IMR-90 (cell line): Measurements from ENCODE around the gene ZNF618. TPM values are rescaled to one million over a fixed set of nuclear protein-coding genes. Genes with fewer than 3 reads are reported as not detected.

Experiments
- ATAC-seq: fragments of 200-7000 bp; cut with Tn5 transposase; 2 replicates; pipeline ENCODE4 v1.9.1; 2020; ENCODE audit warnings: low read depth, mild to moderate bottlenecking, moderate library complexity
- BruUV-seq: library from RNA; stranded (reverse); fragments of 400-500 nt; replicated peaks from 2 replicates; lab custom pipeline; 2021; lab: Mats Ljungman, UMichigan
- CTCF ChIA-PET: fragments of 300-600 bp; formaldehyde crosslinking; extraction: SDS; loops from one replicate; lab custom pipeline; 2021; ENCODE audit warnings: antibody characterized with exemption; lab: Yijun Ruan, JAX
- POLR2A ChIA-PET: fragments of 300-600 bp; sonication (Branson Sonifier 250); formaldehyde crosslinking; loops from one replicate; lab custom pipeline; 2022; ENCODE audit warnings: antibody characterized with exemption; ENCODE audit not compliant: unreplicated experiment; lab: Charles Lee
- DNase-seq: peaks from one replicate; pipeline ENCODE4 v3.0.0; 2013
- H2AFZ ChIP-seq: replicated peaks from 2 replicates; pipeline ENCODE3; 2013; ENCODE audit warnings: low read length, mild to moderate bottlenecking; ENCODE audit not compliant: poor library complexity
- H2AK5ac ChIP-seq: 2 replicates; pipeline ENCODE4 v1.6.1; 2013; ENCODE audit warnings: low read depth, low read length, inconsistent platforms
- H2AK9ac ChIP-seq: replicated peaks from 2 replicates; pipeline ENCODE3; 2013; ENCODE audit warnings: mild to moderate bottlenecking, low read depth, low read length, moderate library complexity; ENCODE audit not compliant: poor library complexity
- H2BK120ac ChIP-seq: 2 replicates; pipeline ENCODE4 v1.6.1; 2013; ENCODE audit warnings: low read depth, low read length, inconsistent platforms
- H2BK15ac ChIP-seq: 3 replicates; pipeline ENCODE4 v1.6.1; 2013; ENCODE audit warnings: low read depth, low read length, inconsistent platforms
- H2BK20ac ChIP-seq: 2 replicates; pipeline ENCODE4 v1.6.1; 2013; ENCODE audit warnings: low read depth, mild to moderate bottlenecking, inconsistent platforms, low read length, moderate library complexity
- H2BK5ac ChIP-seq: 2 replicates; pipeline ENCODE4 v1.6.1; 2013; ENCODE audit warnings: mild to moderate bottlenecking, low read depth, low read length, inconsistent platforms; ENCODE audit not compliant: poor library complexity, severe bottlenecking
- H3K14ac ChIP-seq: replicated peaks from 2 replicates; pipeline ENCODE4 v1.6.1; 2013; ENCODE audit warnings: low read depth, low read length, inconsistent platforms
- H3K18ac ChIP-seq: 2 replicates; pipeline ENCODE4 v1.6.1; 2013; ENCODE audit warnings: low read depth, low read length, control low read depth
- H3K23ac ChIP-seq: 2 replicates; pipeline ENCODE4 v1.6.1; 2013; ENCODE audit warnings: low read depth, low read length, inconsistent platforms
- H3K27ac ChIP-seq: 2 replicates; pipeline ENCODE4 v1.5.1; 2013; ENCODE audit warnings: mild to moderate bottlenecking, control low read depth, low read length; ENCODE audit not compliant: insufficient read depth
- H3K27me3 ChIP-seq: 2 replicates; pipeline ENCODE4 v1.6.1; 2013; ENCODE audit warnings: low read length; ENCODE audit not compliant: control insufficient read depth, insufficient read depth
- H3K36me3 ChIP-seq: 2 replicates; pipeline ENCODE4 v1.6.1; 2013; ENCODE audit warnings: low read length, mixed read lengths; ENCODE audit not compliant: control insufficient read depth, insufficient read depth
- H3K4ac ChIP-seq: 2 replicates; pipeline ENCODE4 v1.6.1; 2013; ENCODE audit warnings: low read depth, low read length, inconsistent platforms
- H3K4me1 ChIP-seq: 2 replicates; pipeline ENCODE4 v1.6.1; 2013; ENCODE audit warnings: low read length, mixed read lengths; ENCODE audit not compliant: control insufficient read depth, insufficient read depth
- H3K4me2 ChIP-seq: 2 replicates; pipeline ENCODE4 v1.6.1; 2013; ENCODE audit warnings: low read depth, mild to moderate bottlenecking, control low read depth, low read length, moderate library complexity
- H3K4me3 ChIP-seq: 2 replicates; pipeline ENCODE4 v1.5.1; 2013; ENCODE audit warnings: low read depth, mild to moderate bottlenecking, control low read depth, low read length, moderate library complexity; ENCODE audit not compliant: insufficient read depth
- H3K56ac ChIP-seq: 2 replicates; pipeline ENCODE4 v1.6.1; 2013; ENCODE audit warnings: low read length, inconsistent platforms; ENCODE audit not compliant: insufficient read depth; ENCODE audit errors: extremely low read depth
- H3K79me1 ChIP-seq, 2 experiments: 2 replicates each; pipeline ENCODE4 v1.6.1; 2013; ENCODE audit warnings: low read length in 2 of 2, inconsistent platforms in 1 of 2, low read depth in 1 of 2
- H3K9ac ChIP-seq: 2 replicates; pipeline ENCODE4 v1.6.1; 2013; ENCODE audit warnings: low read depth, low read length, control low read depth
- H3K9me1 ChIP-seq: 2 replicates; pipeline ENCODE4 v1.6.1; 2013; ENCODE audit warnings: low read length, inconsistent platforms; ENCODE audit not compliant: insufficient read depth
- H3K9me3 ChIP-seq: 2 replicates; pipeline ENCODE4 v1.6.1; 2013; ENCODE audit warnings: low read length; ENCODE audit not compliant: control insufficient read depth, insufficient read depth
- H4K20me1 ChIP-seq: 2 replicates; pipeline ENCODE4 v1.6.1; 2013; ENCODE audit warnings: low read length, inconsistent platforms; ENCODE audit not compliant: insufficient read depth
- H4K5ac ChIP-seq: 2 replicates; pipeline ENCODE4 v1.6.1; 2013; ENCODE audit warnings: mild to moderate bottlenecking, low read depth, low read length, control low read depth
- H4K8ac ChIP-seq, 2 experiments: 2 replicates each; pipeline ENCODE4 v1.6.1; 2013; ENCODE audit warnings: low read depth in 2 of 2, low read length in 2 of 2, control low read depth in 1 of 2, inconsistent platforms in 1 of 2
- H4K91ac ChIP-seq: 2 replicates; pipeline ENCODE4 v1.6.1; 2013; ENCODE audit warnings: low read depth, low read length, inconsistent platforms; ENCODE audit not compliant: insufficient read depth
- BHLHE40 ChIP-seq: fragments of 150-350 bp; IDR thresholded peaks from 2 replicates; pipeline ENCODE4 v1.6.1; 2016; ENCODE audit warnings: mild to moderate bottlenecking, low read depth, low read length
- CEBPB ChIP-seq: IDR thresholded peaks from 2 replicates; pipeline ENCODE4 v1.6.1; 2012; ENCODE audit warnings: low read depth, low read length, improper control_type of control experiment
- CHD1 ChIP-seq: IDR thresholded peaks from 2 replicates; pipeline ENCODE4 v1.6.1; 2012; ENCODE audit warnings: low read depth, low read length, improper control_type of control experiment
- CTCF ChIP-seq: conservative IDR thresholded peaks from 2 replicates; pipeline ENCODE4 v1.5.1; 2012; ENCODE audit warnings: mild to moderate bottlenecking, low read depth, low read length, improper control_type of control experiment
- ELK1 ChIP-seq: fragments of 150-350 bp; IDR thresholded peaks from 2 replicates; pipeline ENCODE4 v1.6.1; 2016; ENCODE audit warnings: low read depth, mild to moderate bottlenecking, low read length, moderate library complexity, borderline replicate concordance
- FOS ChIP-seq: fragments of 150-350 bp; IDR thresholded peaks from 2 replicates; pipeline ENCODE4 v1.6.1; 2016; ENCODE audit warnings: low read depth, low read length
- MAFK ChIP-seq: IDR thresholded peaks from 2 replicates; pipeline ENCODE4 v1.6.1; 2012; ENCODE audit warnings: low read depth, low read length, improper control_type of control experiment
- MAZ ChIP-seq: IDR thresholded peaks from 2 replicates; pipeline ENCODE4 v1.6.1; 2012; ENCODE audit warnings: low read depth, mild to moderate bottlenecking, low read length, improper control_type of control experiment, moderate library complexity, borderline replicate concordance
- MXI1 ChIP-seq: IDR thresholded peaks from 2 replicates; pipeline ENCODE4 v1.6.1; 2012; ENCODE audit warnings: low read depth, mild to moderate bottlenecking, low read length, moderate library complexity, borderline replicate concordance
- NFE2L2 ChIP-seq: fragments of 150-350 bp; IDR thresholded peaks from 2 replicates; pipeline ENCODE4 v1.6.1; 2016; ENCODE audit warnings: low read depth, mild to moderate bottlenecking, low read length
- POLR2A ChIP-seq: IDR thresholded peaks from 2 replicates; pipeline ENCODE4 v1.6.1; 2012; ENCODE audit warnings: mild to moderate bottlenecking, low read depth, low read length
- RAD21 ChIP-seq: IDR thresholded peaks from 2 replicates; pipeline ENCODE4 v1.6.1; 2012; ENCODE audit warnings: low read length, improper control_type of control experiment
- RCOR1 ChIP-seq: IDR thresholded peaks from 2 replicates; pipeline ENCODE4 v1.6.1; 2012; ENCODE audit warnings: mild to moderate bottlenecking, low read length, improper control_type of control experiment; ENCODE audit not compliant: insufficient replicate concordance
- RFX5 ChIP-seq: IDR thresholded peaks from 2 replicates; pipeline ENCODE4 v1.8.0; 2012; ENCODE audit warnings: low read depth, mild to moderate bottlenecking, low read length, moderate library complexity
- SMC3 ChIP-seq: fragments of 150-350 bp; IDR thresholded peaks from 2 replicates; pipeline ENCODE4 v1.6.1; 2016; ENCODE audit warnings: low read depth, mild to moderate bottlenecking, antibody characterized with exemption, low read length, moderate library complexity
- USF2 ChIP-seq: fragments of 150-350 bp; IDR thresholded peaks from 2 replicates; pipeline ENCODE4 v1.6.1; 2017; ENCODE audit warnings: mild to moderate bottlenecking, antibody characterized with exemption, low read length, low read depth
- WGBS, 2 experiments: methylation state at CpG; one replicate each; pipeline versions ENCODE4 v1.1.5 to v1.1.7; 2013; ENCODE audit warnings: missing lambda C conversion rate in 2 of 2; ENCODE audit not compliant: insufficient read length in 1 of 2; ENCODE audit errors: extremely low coverage in 2 of 2; 5-methylcytosine and 5-hydroxymethylcytosine counted together
- dilution Hi-C: fragments of 300-500 bp; cut with HindIII; formaldehyde crosslinking; loops from one replicate; pipeline ENCODE4 v1.14.3; 2018; ENCODE audit warnings: low sequenced_read_pairs; ENCODE audit not compliant: unreplicated experiment
- in situ Hi-C: fragments of 300-500 bp; cut with MboI; formaldehyde crosslinking; loops from 3 replicates; pipeline ENCODE4 v1.14.3; 2019; ENCODE audit warnings: low sequenced_read_pairs, inconsistent platforms, mixed read lengths
- intact Hi-C: fragments of 100-400 bp; cut with micrococcal nuclease; formaldehyde crosslinking; loops from 2 replicates; pipeline ENCODE4 v1.10.0; 2022
- polyA plus RNA-seq, 3 experiments: library from polyadenylated mRNA; depleted of rRNA; stranded (reverse); fragments of >200 nt; gene quantifications; 2 replicates each; pipeline ENCODE4 v1.2.3, GENCODE V29; 2012; ENCODE audit warnings: low replicate concordance in 1 of 3
- total RNA-seq: library from RNA; depleted of rRNA; stranded (reverse); fragments of >200 nt; gene quantifications from 2 replicates; pipeline ENCODE4 v1.2.3, GENCODE V29; 2012

The ZNF618 gene
- total and polyA plus RNA-seq, 2 of the 4 experiments (the other 2 are of a cell fraction) = 8.2 to 9.4 TPM

- TF ChIP-seq MAFK = no peak
- no peak for TF ChIP-seq CHD1
- TF ChIP-seq BHLHE40 = no peak
- TF ChIP-seq CEBPB = no peak
- TF ChIP-seq MAZ = no peak
- TF ChIP-seq NFE2L2 = no peak
- no peak for TF ChIP-seq USF2
- TF ChIP-seq RCOR1 = no peak
- no peak for TF ChIP-seq ELK1
- no peak for TF ChIP-seq SMC3
- TF ChIP-seq RFX5 = no peak
- TF ChIP-seq CTCF = no peak
- TF ChIP-seq FOS = no peak
- TF ChIP-seq POLR2A = no peak
- TF ChIP-seq MXI1 = no peak
- TF ChIP-seq RAD21 = no peak
- H3K4me1 ChIP-seq = no peaks in the 10 kb centered on the region
- no peak overlapping the region for H2BK20ac ChIP-seq
- H2AK5ac ChIP-seq = no peak overlapping the region
- intact Hi-C loops = no loop called here
- ATAC-seq (no peak), DNase-seq (no peak)
- H3K4me3 ChIP-seq = no peak overlapping the region
- no CpG with 5 or more reads among the region's 7 CpGs for WGBS, 2 experiments
- no peaks in the 10 kb centered on the region for H3K36me3 ChIP-seq
- no TSS peak for BruUV-seq
- H3K79me1 ChIP-seq = no peaks in the 10 kb centered on the region
- H4K91ac ChIP-seq = no peak overlapping the region
- in situ Hi-C loops = no loop called here
- H3K27ac ChIP-seq = no peak overlapping the region
- no peak overlapping the region for H2AK9ac ChIP-seq
- H4K8ac ChIP-seq = no peak overlapping the region
- H3K18ac ChIP-seq = no peak overlapping the region
- H3K4ac ChIP-seq = no peak overlapping the region
- peaks cover 40% of the 10 kb centered on the region for H3K27me3 ChIP-seq
- no peak overlapping the region for H4K5ac ChIP-seq
- no peak overlapping the region for H3K14ac ChIP-seq
- H3K9me1 ChIP-seq = no peaks in the 10 kb centered on the region
- H3K9me3 ChIP-seq = no peaks in the 10 kb centered on the region
- no peak overlapping the region for H2BK5ac ChIP-seq
- no peak overlapping the region for H3K56ac ChIP-seq
- CTCF ChIA-PET = interaction anchor here (0.9 kb wide), 1 partner anchor 11 kb away, joined by 4 read pairs; no protein-coding TSS in a partner anchor
- H2AFZ ChIP-seq = no peak overlapping the region
- dilution Hi-C loops = no loop called here
- H2BK15ac ChIP-seq = no peak overlapping the region
- H4K20me1 ChIP-seq = no peaks in the 10 kb centered on the region
- H3K23ac ChIP-seq = no peak overlapping the region
- POLR2A ChIA-PET = no interaction called here
- H3K4me2 ChIP-seq = no peak overlapping the region
- H2BK120ac ChIP-seq = no peak overlapping the region
- no peak overlapping the region for H3K9ac ChIP-seq
Measured at GRCh38 chr9:114071197-114071795, 195.2 kb downstream of the ZNF618 start.
